NT2/D1 (cell line): Measurements from ENCODE around the gene KRT6A.
A peak's percentile ranks its signal among the peaks of the same experiment; 100 is the strongest.
"Not testable (repeated sequence)": the region's sequence is repeated elsewhere in the genome, so short reads cannot be mapped to it uniquely, and the experiment has no call there.

ENCODE experiments used
- DNase-seq: peaks from one replicate; pipeline ENCODE4 v3.0.0-alpha.2; 2011; ENCODE audit warnings: low read depth, low spot score
- H3K27me3 ChIP-seq: 2 replicates; pipeline ENCODE4 v1.6.0; 2011; ENCODE audit warnings: mild to moderate bottlenecking; ENCODE audit not compliant: insufficient read length, insufficient read depth
- H3K36me3 ChIP-seq: 2 replicates; pipeline ENCODE4 v1.6.1; 2011; ENCODE audit warnings: mild to moderate bottlenecking, low read length, mixed read lengths; ENCODE audit not compliant: insufficient read depth, insufficient read length
- H3K4me1 ChIP-seq: 2 replicates; pipeline ENCODE4 v1.5.1; 2011; ENCODE audit not compliant: insufficient read depth, insufficient read length
- H3K4me3 ChIP-seq: 2 replicates; pipeline ENCODE4 v1.5.1; 2011; ENCODE audit warnings: low read depth; ENCODE audit not compliant: insufficient read length
- H3K9ac ChIP-seq: 2 replicates; pipeline ENCODE4 v1.6.0; 2011; ENCODE audit warnings: low read depth; ENCODE audit not compliant: insufficient read length
- H3K9me3 ChIP-seq: 2 replicates; pipeline ENCODE4 v1.5.1; 2011; ENCODE audit warnings: mild to moderate bottlenecking, low read length; ENCODE audit not compliant: insufficient read depth
- SUZ12 ChIP-seq: IDR thresholded peaks from 2 replicates; pipeline ENCODE4 v1.6.1; 2011; ENCODE audit not compliant: insufficient read length, insufficient read depth; ENCODE audit errors: extremely low read depth
- YY1 ChIP-seq: IDR thresholded peaks from 2 replicates; pipeline ENCODE4 v1.6.1; 2011; ENCODE audit not compliant: insufficient read length, insufficient read depth
- ZNF274 ChIP-seq: IDR thresholded peaks from 2 replicates; pipeline ENCODE4 v1.6.1; 2011; ENCODE audit warnings: mild to moderate bottlenecking, low read depth, low read length

KRT6A gene

DNA sequence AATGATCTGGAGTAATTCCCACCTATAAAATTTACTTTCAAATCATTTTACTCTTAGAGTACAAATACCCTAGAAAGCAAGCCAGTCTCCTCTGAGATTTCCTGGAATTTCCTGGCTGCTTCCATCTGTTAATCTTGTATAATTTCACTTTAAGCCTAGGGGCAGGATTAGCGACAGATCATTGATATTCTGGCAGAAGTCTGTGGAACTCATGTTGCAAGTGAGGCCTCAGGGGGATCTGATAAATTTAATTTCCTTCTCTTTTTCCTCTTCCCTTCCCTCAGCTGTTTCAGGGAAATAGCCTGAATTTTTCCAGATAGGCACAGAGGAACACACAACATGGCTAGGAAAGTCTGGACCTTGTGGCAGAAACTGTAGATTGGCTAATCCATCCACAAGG lies 5.9 kb upstream of the KRT6A start:
- no peaks in the 10 kb centered on the region for H3K36me3 ChIP-seq
- peaks cover 15% of the 10 kb centered on the region; the same call in 1 of the 2 replicates for H3K9me3 ChIP-seq
- TF ChIP-seq SUZ12 (no peak), YY1 (no peak), ZNF274 (no peak)
- peaks cover 8% of the 10 kb centered on the region for H3K4me1 ChIP-seq
- H3K4me3 ChIP-seq: no peak overlapping the region
- no peak overlapping the region for H3K9ac ChIP-seq
- DNase-seq: no peak
- H3K27me3 ChIP-seq: no peaks in the 10 kb centered on the region

- Histone ChIP-seq H3K27me3 (no peaks in the 10 kb centered on the region), H3K9me3 (peaks cover 15% of the 10 kb centered on the region; the same call in 1 of the 2 replicates), H3K9ac (no peak overlapping the region), H3K36me3 (no peaks in the 10 kb centered on the region), H3K4me1 (peaks cover 8% of the 10 kb centered on the region), H3K4me3 (no peak overlapping the region)
- TF ChIP-seq ZNF274 (no peak), YY1 (no peak), SUZ12 (no peak)
- DNase-seq: no peak
Observed at GRCh38 chr12:52497975-52498374, 4.9 kb upstream of the KRT6A start.

- TF ChIP-seq ZNF274: no peak
- TF ChIP-seq YY1: no peak
- H3K36me3 ChIP-seq: no peaks in the 10 kb centered on the region
- H3K9ac ChIP-seq: no peak overlapping the region
- H3K4me1 ChIP-seq: peaks cover 8% of the 10 kb centered on the region
- peaks cover 15% of the 10 kb centered on the region; the same call in 1 of the 2 replicates for H3K9me3 ChIP-seq
- peak; percentile 91 for DNase-seq
- no peaks in the 10 kb centered on the region for H3K27me3 ChIP-seq
- no peak overlapping the region for H3K4me3 ChIP-seq
Observed at GRCh38 chr12:52496590-52497071, 3.6 kb upstream of the KRT6A start.

- Histone ChIP-seq H3K36me3 (no peaks in the 10 kb centered on the region), H3K9ac (peak overlapping the region; percentile 37), H3K4me3 (no peak overlapping the region), H3K9me3 (peaks cover 15% of the 10 kb centered on the region; the same call in 1 of the 2 replicates), H3K27me3 (no peaks in the 10 kb centered on the region), H3K4me1 (peaks cover 8% of the 10 kb centered on the region)
- no peak for DNase-seq
- TF ChIP-seq YY1 (no peak), SUZ12 (no peak), ZNF274 (no peak)
Observed at GRCh38 chr12:52496054-52496453, 3.0 kb upstream of the KRT6A start.

DNA sequence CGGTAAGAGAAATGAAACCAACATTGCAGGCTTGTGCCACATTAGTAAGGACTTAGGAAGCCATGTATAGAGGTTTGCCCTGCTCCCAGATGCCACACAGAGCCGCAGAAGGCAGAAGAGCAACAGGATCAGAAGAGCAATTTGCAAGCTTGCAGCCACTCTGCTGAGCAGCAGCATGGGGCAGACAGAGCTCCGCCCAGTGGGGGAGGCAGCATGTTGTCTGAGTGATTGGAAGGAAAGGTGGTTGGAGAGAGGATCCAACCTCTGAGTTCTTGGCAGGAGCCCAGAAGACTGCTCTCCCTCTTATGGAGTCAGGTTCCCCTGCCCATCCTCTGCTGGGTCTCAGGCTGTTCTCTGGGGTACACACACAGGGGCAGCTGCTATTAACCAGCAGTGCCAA lies 2.3 kb upstream of the KRT6A start:
- peaks cover 9% of the 10 kb centered on the region; the same call in 1 of the 2 replicates for H3K9me3 ChIP-seq
- no peak overlapping the region for H3K9ac ChIP-seq
- TF ChIP-seq ZNF274 (no peak), SUZ12 (no peak), YY1 (no peak)
- H3K27me3 ChIP-seq: no peaks in the 10 kb centered on the region
- DNase-seq: peak; percentile 61
- H3K4me1 ChIP-seq: peaks cover 8% of the 10 kb centered on the region
- H3K4me3 ChIP-seq: no peak overlapping the region
- no peaks in the 10 kb centered on the region for H3K36me3 ChIP-seq

GRCh38 chr12:52494518-52494917 lies 1.5 kb upstream of the KRT6A start:
- H3K27me3 ChIP-seq: no peaks in the 10 kb centered on the region

GRCh38 chr12:52494100-52494499 lies 1.0 kb upstream of the KRT6A start:
- no peaks in the 10 kb centered on the region for H3K27me3 ChIP-seq
- TF ChIP-seq YY1 (no peak), ZNF274 (no peak), SUZ12 (no peak)
- no peak for DNase-seq
- H3K4me1 ChIP-seq: peaks cover 8% of the 10 kb centered on the region
- H3K9me3 ChIP-seq: peaks cover 12% of the 10 kb centered on the region; the same call in 1 of the 2 replicates
- no peaks in the 10 kb centered on the region for H3K36me3 ChIP-seq
- H3K9ac ChIP-seq: no peak overlapping the region
- H3K4me3 ChIP-seq: no peak overlapping the region

More at GRCh38 chr12:52494518-52494917, 1.5 kb upstream of the KRT6A start:
- Histone ChIP-seq H3K36me3 (no peaks in the 10 kb centered on the region), H3K9me3 (peaks cover 10% of the 10 kb centered on the region; the same call in 1 of the 2 replicates), H3K9ac (no peak overlapping the region), H3K4me1 (peaks cover 8% of the 10 kb centered on the region), H3K4me3 (no peak overlapping the region)
- no peak for TF ChIP-seq SUZ12
- no peak for DNase-seq

GRCh38 chr12:52492405-52492804 lies 652 bp downstream of the KRT6A start:
- not testable (repeated sequence) for H3K9ac ChIP-seq, H3K4me3 ChIP-seq, DNase-seq, H3K27me3 ChIP-seq, H3K36me3 ChIP-seq, H3K4me1 ChIP-seq
- peaks cover 12% of the 10 kb centered on the region; the same call in 1 of the 2 replicates for H3K9me3 ChIP-seq

DNA sequence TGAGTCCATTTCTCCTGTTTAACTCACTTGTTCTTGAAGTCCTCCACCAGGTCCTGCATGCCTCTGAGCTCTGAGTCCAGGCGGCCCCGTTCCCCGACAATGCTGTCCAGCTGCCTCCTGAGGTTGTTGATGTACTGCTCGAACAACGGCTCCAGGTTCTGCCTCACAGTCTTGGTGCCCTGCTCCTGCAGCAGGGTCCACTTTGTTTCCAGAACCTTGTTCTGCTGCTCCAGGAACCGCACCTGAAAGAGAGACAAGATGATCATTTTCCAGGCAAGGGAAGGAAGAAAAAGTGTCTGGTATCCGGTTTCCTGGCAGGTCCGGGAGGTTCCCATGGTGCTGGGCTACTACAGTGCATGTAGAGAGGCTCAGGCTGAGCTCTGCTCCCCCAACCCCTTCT lies 1.6 kb downstream of the KRT6A start:
- H3K9ac ChIP-seq, H3K36me3 ChIP-seq, DNase-seq, H3K27me3 ChIP-seq, H3K4me3 ChIP-seq, H3K4me1 ChIP-seq: not testable (repeated sequence)
- H3K9me3 ChIP-seq: peaks cover 12% of the 10 kb centered on the region; the same call in 1 of the 2 replicates
